ENCODE results near the gene BATF. TPM values are rescaled to one million over a fixed set of nuclear protein-coding genes. Genes with fewer than 3 reads are reported as not detected.

BATF gene
- total and polyA plus RNA-seq, 2 experiments from 2014 or later, result 3.1 TPM; not detected in 1

DNA sequence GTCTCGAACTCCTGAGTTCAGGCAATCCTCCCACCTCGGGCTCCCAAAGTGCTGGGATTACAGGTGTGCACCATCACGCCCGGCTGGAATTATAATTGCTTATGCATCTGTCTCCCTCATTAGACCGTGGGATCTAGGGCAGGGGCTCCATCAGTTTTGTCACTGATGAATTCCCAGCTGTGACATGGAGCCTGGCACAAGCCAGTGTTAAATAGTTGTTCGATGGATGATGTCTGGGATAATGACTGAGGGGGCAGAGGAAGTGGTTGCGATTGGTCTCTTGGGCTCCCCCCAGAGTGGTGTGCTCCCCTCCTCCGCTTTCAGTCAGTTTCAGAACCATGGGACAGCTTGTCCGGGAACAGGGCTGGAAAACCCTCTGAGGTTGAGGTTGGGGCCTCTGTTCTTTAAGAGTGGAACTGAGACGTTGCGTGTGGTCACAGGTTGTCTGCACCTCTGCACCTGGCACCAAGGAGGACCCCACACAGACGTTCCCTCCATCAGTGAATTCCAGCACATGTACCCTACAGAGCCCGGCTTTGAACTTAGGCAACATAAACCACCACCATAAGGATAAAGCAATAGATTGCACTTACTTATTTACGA is 30.8 kb upstream of the BATF start:
- H3K27me3 ChIP-seq, result no peaks in the 10 kb centered on the region
- H3K4me2 ChIP-seq, result no peak overlapping the region
- TF ChIP-seq, protein P1, sequence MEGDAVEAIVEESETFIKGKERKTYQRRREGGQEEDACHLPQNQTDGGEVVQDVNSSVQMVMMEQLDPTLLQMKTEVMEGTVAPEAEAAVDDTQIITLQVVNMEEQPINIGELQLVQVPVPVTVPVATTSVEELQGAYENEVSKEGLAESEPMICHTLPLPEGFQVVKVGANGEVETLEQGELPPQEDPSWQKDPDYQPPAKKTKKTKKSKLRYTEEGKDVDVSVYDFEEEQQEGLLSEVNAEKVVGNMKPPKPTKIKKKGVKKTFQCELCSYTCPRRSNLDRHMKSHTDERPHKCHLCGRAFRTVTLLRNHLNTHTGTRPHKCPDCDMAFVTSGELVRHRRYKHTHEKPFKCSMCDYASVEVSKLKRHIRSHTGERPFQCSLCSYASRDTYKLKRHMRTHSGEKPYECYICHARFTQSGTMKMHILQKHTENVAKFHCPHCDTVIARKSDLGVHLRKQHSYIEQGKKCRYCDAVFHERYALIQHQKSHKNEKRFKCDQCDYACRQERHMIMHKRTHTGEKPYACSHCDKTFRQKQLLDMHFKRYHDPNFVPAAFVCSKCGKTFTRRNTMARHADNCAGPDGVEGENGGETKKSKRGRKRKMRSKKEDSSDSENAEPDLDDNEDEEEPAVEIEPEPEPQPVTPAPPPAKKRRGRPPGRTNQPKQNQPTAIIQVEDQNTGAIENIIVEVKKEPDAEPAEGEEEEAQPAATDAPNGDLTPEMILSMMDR (IDR thresholded peaks at IDR 0.05; ENCODE audit: poor library complexity), result no peak
- no peak for TF ChIP-seq EZH2phosphoT487 (IDR thresholded peaks at IDR 0.05; ENCODE audit: low read depth, severe bottlenecking, unreplicated experiment)
- no peak for TF ChIP-seq EZH2 (IDR thresholded peaks at IDR 0.05; ENCODE audit: borderline replicate concordance)
- no peaks in the 10 kb centered on the region for H4K20me1 ChIP-seq (ENCODE audit: insufficient read depth, poor library complexity, severe bottlenecking)
- H3K27ac ChIP-seq, result no peak overlapping the region
- no peaks in the 10 kb centered on the region for H3K79me2 ChIP-seq
- no peaks in the 10 kb centered on the region for H3K36me3 ChIP-seq (replicated peaks; ENCODE audit: insufficient read depth, low read depth)
- 90% methylated on average over 14 of the region's 14 CpGs for WGBS (ENCODE audit: low lambda C conversion rate, missing lambda C conversion rate)
- H3K4me1 ChIP-seq (ENCODE audit: insufficient read depth), result no peaks in the 10 kb centered on the region
- no peak overlapping the region for H2AFZ ChIP-seq
- H3K9me2 ChIP-seq (replicated peaks; ENCODE audit: insufficient read depth), result no peaks in the 10 kb centered on the region
- H3K9me3 ChIP-seq (ENCODE audit: low read depth), result no peaks in the 10 kb centered on the region
- DNase-seq (ENCODE audit: low spot score), result no peak
- no peak overlapping the region for H3K4me3 ChIP-seq

DNA sequence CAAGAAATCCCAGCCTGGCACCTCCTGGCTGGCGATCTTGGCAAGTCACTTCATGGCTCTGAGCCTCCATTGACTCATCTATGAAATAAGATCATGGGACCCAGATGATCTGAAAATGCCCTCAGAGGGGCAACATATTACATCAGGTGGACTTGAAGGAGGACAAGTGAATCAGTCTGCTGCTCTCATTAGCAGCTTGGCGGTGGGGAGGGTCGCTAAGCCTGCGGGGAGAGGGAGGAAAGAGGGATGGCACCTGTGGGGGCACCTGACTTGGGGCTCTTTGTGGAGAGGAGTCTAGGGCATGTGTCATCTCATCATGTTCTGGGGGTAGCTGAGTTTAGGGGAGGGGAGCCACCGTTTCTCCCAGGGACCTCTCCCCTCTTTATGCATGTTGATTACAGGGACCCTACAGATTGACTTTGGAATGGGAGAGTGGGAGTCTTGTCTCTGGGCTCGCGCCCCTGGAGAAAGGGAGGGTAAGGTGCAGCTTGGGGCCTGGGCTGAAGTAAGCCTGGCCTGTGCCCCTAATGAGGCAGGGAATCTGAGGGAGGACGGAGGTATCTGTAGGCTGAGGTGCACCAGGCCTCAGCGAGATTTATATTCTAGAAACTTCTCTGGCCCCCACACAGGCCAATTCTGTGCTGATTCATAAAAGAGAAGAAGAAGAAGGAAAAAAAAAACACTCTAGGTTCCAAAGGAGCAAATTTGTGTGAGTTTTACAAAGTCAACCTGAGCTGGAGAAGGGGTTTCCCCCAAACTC is 29.3 kb upstream of the BATF start:
- Histone ChIP-seq H4K20me1 (ENCODE audit: insufficient read depth, poor library complexity, severe bottlenecking) (no peaks in the 10 kb centered on the region), H3K27ac (no peak overlapping the region), H3K27me3 (no peaks in the 10 kb centered on the region), H3K79me2 (no peaks in the 10 kb centered on the region), H3K9me3 (ENCODE audit: low read depth) (no peaks in the 10 kb centered on the region), H3K4me3 (no peak overlapping the region), H3K4me1 (ENCODE audit: insufficient read depth) (no peaks in the 10 kb centered on the region), H2AFZ (no peak overlapping the region), H3K9me2 (replicated peaks; ENCODE audit: insufficient read depth) (no peaks in the 10 kb centered on the region), H3K4me2 (no peak overlapping the region), H3K36me3 (replicated peaks; ENCODE audit: insufficient read depth, low read depth) (no peaks in the 10 kb centered on the region)
- no peak for TF ChIP-seq EZH2 (IDR thresholded peaks at IDR 0.05; ENCODE audit: borderline replicate concordance)
- TF ChIP-seq, protein P1 (IDR thresholded peaks at IDR 0.05; ENCODE audit: poor library complexity), result no peak
- 96% methylated on average over 9 of the region's 9 CpGs for WGBS (ENCODE audit: low lambda C conversion rate, missing lambda C conversion rate)
- no peak for DNase-seq (ENCODE audit: low spot score)

DNA sequence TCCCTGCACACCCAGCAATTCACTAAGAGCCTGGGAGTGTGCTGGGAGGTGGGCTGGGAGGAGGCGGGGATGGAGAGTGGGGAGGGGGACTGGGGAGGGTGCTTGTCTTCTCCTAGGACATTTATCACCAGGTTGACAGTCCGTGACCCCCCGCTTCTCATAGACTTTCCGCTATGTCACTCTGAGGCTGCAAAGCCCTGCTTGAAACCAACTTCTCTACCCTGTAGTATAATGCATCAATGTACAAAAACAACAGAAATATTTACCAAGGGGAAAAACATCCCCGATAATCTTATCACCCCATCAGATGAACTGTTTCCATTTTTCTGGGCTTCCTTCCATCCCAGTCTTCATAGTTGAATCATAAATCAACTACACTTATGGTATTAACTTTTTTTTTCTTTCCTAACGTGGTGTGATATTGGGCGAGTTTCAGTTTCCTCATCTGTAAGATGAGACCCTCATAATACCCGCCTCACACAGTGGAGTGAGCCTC is 28.6 kb upstream of the BATF start:
- Histone ChIP-seq H3K27me3 (no peaks in the 10 kb centered on the region), H3K4me2 (no peak overlapping the region), H3K79me2 (no peaks in the 10 kb centered on the region), H3K27ac (no peak overlapping the region), H3K4me3 (no peak overlapping the region), H3K4me1 (ENCODE audit: insufficient read depth) (no peaks in the 10 kb centered on the region), H3K36me3 (replicated peaks; ENCODE audit: insufficient read depth, low read depth) (no peaks in the 10 kb centered on the region), H2AFZ (no peak overlapping the region), H4K20me1 (ENCODE audit: insufficient read depth, poor library complexity, severe bottlenecking) (no peaks in the 10 kb centered on the region), H3K9me2 (replicated peaks; ENCODE audit: insufficient read depth) (no peaks in the 10 kb centered on the region), H3K9me3 (ENCODE audit: low read depth) (no peaks in the 10 kb centered on the region)
- no peak for TF ChIP-seq EZH2 (IDR thresholded peaks at IDR 0.05; ENCODE audit: borderline replicate concordance)
- no peak for TF ChIP-seq EZH2phosphoT487 (IDR thresholded peaks at IDR 0.05; ENCODE audit: low read depth, severe bottlenecking, unreplicated experiment)
- TF ChIP-seq, protein P1 (IDR thresholded peaks at IDR 0.05; ENCODE audit: poor library complexity), result no peak
- WGBS (ENCODE audit: low lambda C conversion rate, missing lambda C conversion rate), result 80% methylated on average over 8 of the region's 8 CpGs
- no peak for DNase-seq (ENCODE audit: low spot score)
